ENCODE data around the gene C12orf43. TPM values are rescaled to one million over a fixed set of nuclear protein-coding genes. Genes with fewer than 3 reads are reported as not detected.

The C12orf43 gene
- polyA plus RNA-seq, 1 donor (not counting 4 experiments of a cell fraction or from before 2014, with no cell fraction given): 12.8 TPM

- Histone ChIP-seq H3K4me2 (ENCODE audit: control insufficient read depth, extremely low read depth, insufficient read depth, low read depth, low read length) (no peak overlapping the region), H3K27ac (ENCODE audit: control insufficient read depth, insufficient read depth, low read length) (no peak overlapping the region), H3K4me1 (ENCODE audit: control insufficient read depth, extremely low read depth, insufficient read depth, low read length) (no peaks in the 10 kb centered on the region), H3K9ac (ENCODE audit: control insufficient read depth, extremely low read depth, insufficient read depth, low read length) (no peak overlapping the region), H3K27me3 (ENCODE audit: control insufficient read depth, extremely low read depth, insufficient read depth, low read length) (no peaks in the 10 kb centered on the region), H3K9me1 (ENCODE audit: control insufficient read depth, extremely low read depth, insufficient read depth, low read length) (no peaks in the 10 kb centered on the region), H3K4me3 (ENCODE audit: control insufficient read depth in 2 of 3, extremely low read depth in 1 of 3, insufficient read depth in 2 of 3, low read depth in 1 of 3, low read length in 3 of 3) (no peak overlapping the region), H3K9me3 (ENCODE audit: control insufficient read depth, low read depth, low read length) (no peaks in the 10 kb centered on the region), H3K36me3 (ENCODE audit: control insufficient read depth in 2 of 2, extremely low read depth in 1 of 2, insufficient read depth in 2 of 2, low read length in 2 of 2) (no peaks in the 10 kb centered on the region), H2AFZ (ENCODE audit: control insufficient read depth, low read length) (no peak overlapping the region), H3K79me2 (ENCODE audit: control insufficient read depth, insufficient read depth, low read length) (no peaks in the 10 kb centered on the region), H4K20me1 (ENCODE audit: control insufficient read depth, extremely low read depth, insufficient read depth, low read length) (no peaks in the 10 kb centered on the region)
- FAIRE-seq: peak; percentile 66
- DNase-seq (ENCODE audit: low read depth, low spot score): peak; percentile 66
- dilution Hi-C loops (cut with MboI; ENCODE audit: extremely low pct_ligation_motif_present, low sequenced_read_pairs): no loop called here
- TF ChIP-seq, protein P1, sequence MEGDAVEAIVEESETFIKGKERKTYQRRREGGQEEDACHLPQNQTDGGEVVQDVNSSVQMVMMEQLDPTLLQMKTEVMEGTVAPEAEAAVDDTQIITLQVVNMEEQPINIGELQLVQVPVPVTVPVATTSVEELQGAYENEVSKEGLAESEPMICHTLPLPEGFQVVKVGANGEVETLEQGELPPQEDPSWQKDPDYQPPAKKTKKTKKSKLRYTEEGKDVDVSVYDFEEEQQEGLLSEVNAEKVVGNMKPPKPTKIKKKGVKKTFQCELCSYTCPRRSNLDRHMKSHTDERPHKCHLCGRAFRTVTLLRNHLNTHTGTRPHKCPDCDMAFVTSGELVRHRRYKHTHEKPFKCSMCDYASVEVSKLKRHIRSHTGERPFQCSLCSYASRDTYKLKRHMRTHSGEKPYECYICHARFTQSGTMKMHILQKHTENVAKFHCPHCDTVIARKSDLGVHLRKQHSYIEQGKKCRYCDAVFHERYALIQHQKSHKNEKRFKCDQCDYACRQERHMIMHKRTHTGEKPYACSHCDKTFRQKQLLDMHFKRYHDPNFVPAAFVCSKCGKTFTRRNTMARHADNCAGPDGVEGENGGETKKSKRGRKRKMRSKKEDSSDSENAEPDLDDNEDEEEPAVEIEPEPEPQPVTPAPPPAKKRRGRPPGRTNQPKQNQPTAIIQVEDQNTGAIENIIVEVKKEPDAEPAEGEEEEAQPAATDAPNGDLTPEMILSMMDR (optimal IDR thresholded peaks at IDR 0.05 in 1 of 3, IDR thresholded peaks at IDR 0.05 in 1 of 3, conservative IDR thresholded peaks at IDR 0.05 in 1 of 3; ENCODE audit: extremely low read depth in 1 of 3, insufficient read depth in 2 of 3, low read length in 3 of 3): no peak
- TF ChIP-seq EZH2 (IDR thresholded peaks at IDR 0.05; ENCODE audit: low read length): no peak
Observed at GRCh38 chr12:120955232-120955631, 61.1 kb downstream of the C12orf43 start.

GRCh38 chr12:120950807-120951206 lies 65.5 kb downstream of the C12orf43 start:
- no peaks in the 10 kb centered on the region for H3K4me1 ChIP-seq (ENCODE audit: control insufficient read depth, extremely low read depth, insufficient read depth, low read length)
- FAIRE-seq: no peak
- dilution Hi-C loops (cut with MboI; ENCODE audit: extremely low pct_ligation_motif_present, low sequenced_read_pairs): no loop called here

More at GRCh38 chr12:120950807-120951206, 65.5 kb downstream of the C12orf43 start:
- no peaks in the 10 kb centered on the region for H3K79me2 ChIP-seq (ENCODE audit: control insufficient read depth, insufficient read depth, low read length)
- no peaks in the 10 kb centered on the region for H3K36me3 ChIP-seq (ENCODE audit: control insufficient read depth in 2 of 2, extremely low read depth in 1 of 2, insufficient read depth in 2 of 2, low read length in 2 of 2)
- H4K20me1 ChIP-seq (ENCODE audit: control insufficient read depth, extremely low read depth, insufficient read depth, low read length): no peaks in the 10 kb centered on the region
- no peaks in the 10 kb centered on the region for H3K27me3 ChIP-seq (ENCODE audit: control insufficient read depth, extremely low read depth, insufficient read depth, low read length)
- no peak overlapping the region for H3K4me3 ChIP-seq (ENCODE audit: control insufficient read depth in 2 of 3, extremely low read depth in 1 of 3, insufficient read depth in 2 of 3, low read depth in 1 of 3, low read length in 3 of 3)
- H3K4me2 ChIP-seq (ENCODE audit: control insufficient read depth, extremely low read depth, insufficient read depth, low read depth, low read length): no peak overlapping the region
- H3K9me1 ChIP-seq (ENCODE audit: control insufficient read depth, extremely low read depth, insufficient read depth, low read length): no peaks in the 10 kb centered on the region
- no peak overlapping the region for H2AFZ ChIP-seq (ENCODE audit: control insufficient read depth, low read length)
- no peaks in the 10 kb centered on the region for H3K9me3 ChIP-seq (ENCODE audit: control insufficient read depth, low read depth, low read length)
- no peak overlapping the region for H3K27ac ChIP-seq (ENCODE audit: control insufficient read depth, insufficient read depth, low read length)
- H3K9ac ChIP-seq (ENCODE audit: control insufficient read depth, extremely low read depth, insufficient read depth, low read length): no peak overlapping the region
- no peak for DNase-seq (ENCODE audit: low read depth, low spot score)
- no peak for TF ChIP-seq EZH2 (IDR thresholded peaks at IDR 0.05; ENCODE audit: low read length)
- TF ChIP-seq, protein P1 (optimal IDR thresholded peaks at IDR 0.05 in 1 of 3, IDR thresholded peaks at IDR 0.05 in 1 of 3, conservative IDR thresholded peaks at IDR 0.05 in 1 of 3; ENCODE audit: extremely low read depth in 1 of 3, insufficient read depth in 2 of 3, low read length in 3 of 3): no peak

Other genes with a start within 250 kb of the C12orf43 start
- gene SPPL3, start 112.1 kb downstream of the C12orf43 start, polyA plus RNA-seq: 28.3 to 36.9 TPM (median 30.5 TPM) in 3 replicates
- gene HNF1A, start 37.9 kb downstream of the C12orf43 start, polyA plus RNA-seq: not detected in 3 replicates
- 3.6 to 6.2 TPM (median 4.5 TPM) in 3 replicates for gene OASL, start 22.8 kb upstream of the C12orf43 start, polyA plus RNA-seq
- gene P2RX7, start 116.4 kb upstream of the C12orf43 start, polyA plus RNA-seq: 0.12 to 0.21 TPM (median 0.20 TPM) in 3 replicates
- 5.1 to 8.6 TPM (median 5.3 TPM) in 3 replicates for gene P2RX4, start 193.6 kb upstream of the C12orf43 start, polyA plus RNA-seq